Measurements from ENCODE around the gene APP.

DNA sequence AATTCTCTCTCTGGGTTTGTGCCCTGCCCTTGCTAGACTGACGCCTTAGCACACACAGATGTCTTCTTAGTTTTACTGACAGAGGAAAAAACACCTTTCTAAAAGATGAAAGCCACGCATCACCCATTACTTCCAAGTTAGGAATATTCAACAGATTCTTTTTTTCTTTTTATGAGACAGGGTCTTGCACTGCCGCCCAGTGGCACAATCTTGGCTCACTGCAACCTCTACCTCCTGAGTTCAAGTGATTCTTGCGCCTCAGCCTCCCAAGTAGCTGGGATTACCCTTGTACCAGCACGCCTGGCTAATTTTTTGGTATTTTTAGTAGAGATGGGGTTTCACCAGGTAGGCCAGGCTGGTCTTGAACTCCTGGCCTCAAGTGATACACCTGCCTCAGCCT is 169.2 kb downstream of the APP start:
- no peak for TF ChIP-seq CTCF (conservative IDR thresholded peaks at IDR 0.05; ENCODE audit: low read length)
- TF ChIP-seq EZH2phosphoT487 (IDR thresholded peaks at IDR 0.05; ENCODE audit: borderline replicate concordance) = no peak

All from Loucy (cell line).